A673 (cell line): Measurements from ENCODE around the gene B3GLCT. TPM values are rescaled to one million over a fixed set of nuclear protein-coding genes. Genes with fewer than 3 reads are reported as not detected.

Experiments used
- BruUV-seq: library from RNA; stranded (reverse); fragments of 400-500 nt; replicated peaks from 2 replicates; lab custom pipeline; 2021; lab: Mats Ljungman, UMichigan
- CTCF ChIA-PET: fragments of 300-600 bp; sonication (Branson Sonifier 250); formaldehyde crosslinking; loops from one replicate; lab custom pipeline; 2022; ENCODE audit warnings: antibody characterized with exemption; lab: Charles Lee
- POLR2A ChIA-PET: fragments of 300-600 bp; sonication (Branson Sonifier 250); formaldehyde crosslinking; loops from one replicate; lab custom pipeline; 2022; ENCODE audit warnings: antibody characterized with exemption; ENCODE audit not compliant: low non-redundant PET; lab: Charles Lee
- DNase-seq: peaks from one replicate; pipeline ENCODE4 v3.0.0-alpha.2; 2015; ENCODE audit warnings: low spot score
- H3K27ac ChIP-seq: fragments of 200-600 bp; sonication (generic); 2 replicates; pipeline ENCODE4 v1.5.1; 2016; ENCODE audit warnings: mixed run types, low read depth, mild to moderate bottlenecking, mixed read lengths, antibody characterized with exemption, low read length; ENCODE audit not compliant: poor library complexity, severe bottlenecking
- H3K27me3 ChIP-seq: fragments of 200-600 bp; sonication (generic); replicated peaks from 2 replicates; pipeline ENCODE4 v1.6.1; 2017; ENCODE audit warnings: mixed run types, low read depth, mild to moderate bottlenecking, mixed read lengths, antibody characterized with exemption, low read length; ENCODE audit not compliant: insufficient read depth, poor library complexity
- H3K36me3 ChIP-seq: fragments of 200-600 bp; sonication (generic); 2 replicates; pipeline ENCODE4 v1.6.1; 2016; ENCODE audit warnings: mixed run types, mild to moderate bottlenecking, mixed read lengths, antibody characterized with exemption, low read length; ENCODE audit not compliant: insufficient read depth, poor library complexity, severe bottlenecking
- H3K4me1 ChIP-seq: fragments of 200-600 bp; sonication (generic); 2 replicates; pipeline ENCODE4 v1.6.1; 2017; ENCODE audit warnings: mixed run types, mild to moderate bottlenecking, mixed read lengths, antibody characterized with exemption, low read length; ENCODE audit not compliant: insufficient read depth, poor library complexity, severe bottlenecking
- H3K4me3 ChIP-seq: fragments of 200-600 bp; sonication (generic); 2 replicates; pipeline ENCODE4 v1.5.1; 2016; ENCODE audit warnings: low read depth, mixed run types, mild to moderate bottlenecking, mixed read lengths, low read length; ENCODE audit not compliant: poor library complexity, severe bottlenecking
- H3K9me3 ChIP-seq: fragments of 200-600 bp; sonication (generic); 2 replicates; pipeline ENCODE4 v1.6.1; 2016; ENCODE audit warnings: mixed run types, low read depth, mild to moderate bottlenecking, mixed read lengths, antibody characterized with exemption, low read length; ENCODE audit not compliant: poor library complexity, severe bottlenecking
- CTCF ChIP-seq: fragments of 300-800, 200-600 bp; sonication (generic); conservative IDR thresholded peaks from 2 replicates; pipeline ENCODE4 v1.5.1; 2017; ENCODE audit warnings: low read depth, mild to moderate bottlenecking, antibody characterized with exemption, low read length, moderate library complexity, mixed read lengths
- EZH2 ChIP-seq: fragments of 200-600 bp; sonication (generic); IDR thresholded peaks from 2 replicates; pipeline ENCODE4 v1.6.1; 2017; ENCODE audit warnings: borderline replicate concordance, low read depth, mild to moderate bottlenecking, mixed read lengths, antibody characterized with exemption, low read length; ENCODE audit not compliant: poor library complexity, severe bottlenecking
- intact Hi-C: fragments of 100-400 bp; cut with micrococcal nuclease; formaldehyde crosslinking; loops from one replicate; pipeline ENCODE4 v1.10.0; 2022; ENCODE audit not compliant: unreplicated experiment
- total RNA-seq: library from RNA; stranded (reverse); gene quantifications from 2 replicates; pipeline ENCODE4 v1.2.3, GENCODE V29; 2021

The B3GLCT gene
- total RNA-seq, 1 experiment from 2014 or later, result 8.5 TPM

GRCh38 chr13:31223640-31224039, 23.9 kb downstream of the B3GLCT start:
- ChIA-PET CTCF (no interaction called here), POLR2A (no interaction called here)
- Histone ChIP-seq H3K9me3 (no peaks in the 10 kb centered on the region), H3K36me3 (no peaks in the 10 kb centered on the region), H3K27me3 (no peaks in the 10 kb centered on the region), H3K4me1 (no peaks in the 10 kb centered on the region), H3K27ac (no peak overlapping the region), H3K4me3 (no peak overlapping the region)
- no peak for DNase-seq
- intact Hi-C loops, result no loop called here
- TF ChIP-seq EZH2 (no peak), CTCF (no peak)
- no TSS peak for BruUV-seq

- Histone ChIP-seq H3K27ac (no peak overlapping the region), H3K9me3 (no peaks in the 10 kb centered on the region), H3K4me1 (no peaks in the 10 kb centered on the region), H3K36me3 (no peaks in the 10 kb centered on the region), H3K27me3 (no peaks in the 10 kb centered on the region), H3K4me3 (no peak overlapping the region)
- TF ChIP-seq EZH2 (no peak), CTCF (no peak)
- intact Hi-C loops, result no loop called here
- no TSS peak for BruUV-seq
- ChIA-PET POLR2A (no interaction called here), CTCF (no interaction called here)
- no peak for DNase-seq
Observed at GRCh38 chr13:31224174-31224669, 24.4 kb downstream of the B3GLCT start.

GRCh38 chr13:31224963-31225559, 25.3 kb downstream of the B3GLCT start:
- H3K27me3 ChIP-seq, result no peaks in the 10 kb centered on the region
- H3K27ac ChIP-seq, result no peak overlapping the region
- CTCF ChIA-PET, result no interaction called here
- no peaks in the 10 kb centered on the region for H3K9me3 ChIP-seq
- POLR2A ChIA-PET, result no interaction called here
- intact Hi-C loops, result no loop called here
- TF ChIP-seq CTCF (no peak), EZH2 (no peak)
- no peaks in the 10 kb centered on the region for H3K36me3 ChIP-seq
- DNase-seq, result no peak
- BruUV-seq, result no TSS peak
- no peaks in the 10 kb centered on the region for H3K4me1 ChIP-seq
- no peak overlapping the region for H3K4me3 ChIP-seq
